ENCODE results near the gene CRY2. TPM values are rescaled to one million over a fixed set of nuclear protein-coding genes. Genes with fewer than 3 reads are reported as not detected.

The CRY2 gene
- total and polyA plus RNA-seq, 5 donors, result 34.3 to 82.1 (median 68.6) TPM

GRCh38 chr11:45913514-45913913, 66.2 kb downstream of the CRY2 start:
- no peak overlapping the region for H3K4me3 ChIP-seq (ENCODE audit: low read length)
- intact Hi-C loops (cut with DNase I), result no loop called here
- ATAC-seq (no peak), DNase-seq (peak in 1 of 3 donors; percentile 60)
- H3K27ac ChIP-seq (ENCODE audit: low read length), result no peak overlapping the region
- no peaks in the 10 kb centered on the region for H3K4me1 ChIP-seq (ENCODE audit: control insufficient read depth, insufficient read depth, low read length)
- H3K9me3 ChIP-seq (ENCODE audit: control insufficient read depth, low read length), result no peaks in the 10 kb centered on the region
- WGBS, result 94% methylated on average over 19 of the region's 19 CpGs
- no peaks in the 10 kb centered on the region for H3K27me3 ChIP-seq (ENCODE audit: control insufficient read depth, insufficient read depth)

DNA sequence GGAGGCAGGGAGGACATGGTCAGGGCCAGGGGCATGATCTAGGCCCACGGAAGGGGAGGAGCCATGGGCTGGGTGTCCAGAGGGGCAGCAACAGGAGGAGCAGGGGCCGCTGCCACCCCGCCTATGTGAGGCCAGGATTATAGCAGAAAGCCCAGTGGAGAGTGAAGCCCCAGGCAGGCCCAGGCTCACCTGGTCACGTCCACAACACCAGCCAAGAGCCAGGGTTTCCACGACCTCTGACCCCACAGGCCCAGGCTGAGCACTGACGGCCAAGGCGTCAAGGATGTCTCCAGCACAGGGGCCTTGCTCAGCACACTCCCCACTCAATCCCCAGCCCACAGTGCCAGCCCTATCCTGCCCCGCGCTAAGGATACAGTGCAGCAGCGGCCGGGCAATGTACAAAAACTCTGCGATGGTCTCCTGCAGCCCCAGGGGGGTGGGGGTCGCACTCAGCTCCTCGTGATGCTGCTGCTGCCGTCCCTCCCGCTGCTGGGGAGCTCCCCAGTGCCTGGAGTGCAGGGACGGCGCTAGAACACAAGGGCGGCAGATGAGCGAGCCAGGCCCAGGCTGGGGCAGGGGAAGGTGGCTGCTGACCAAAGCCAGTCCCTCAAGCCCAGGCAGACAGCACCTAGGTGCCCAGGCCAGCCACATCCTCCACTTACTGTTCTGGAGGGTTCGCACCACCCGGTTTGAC, 66.8 kb downstream of the CRY2 start:
- ATAC-seq (no peak), DNase-seq (peak in 1 of 3 donors; percentile 42)
- no peaks in the 10 kb centered on the region for H3K4me1 ChIP-seq (ENCODE audit: control insufficient read depth, insufficient read depth, low read length)
- H3K27ac ChIP-seq (ENCODE audit: low read length), result no peak overlapping the region
- H3K27me3 ChIP-seq (ENCODE audit: control insufficient read depth, insufficient read depth), result no peaks in the 10 kb centered on the region
- 89% methylated on average over 22 of the region's 22 CpGs for WGBS
- intact Hi-C loops (cut with DNase I), result no loop called here
- no peak overlapping the region for H3K4me3 ChIP-seq (ENCODE audit: low read length)
- H3K9me3 ChIP-seq (ENCODE audit: control insufficient read depth, low read length), result no peaks in the 10 kb centered on the region

DNA sequence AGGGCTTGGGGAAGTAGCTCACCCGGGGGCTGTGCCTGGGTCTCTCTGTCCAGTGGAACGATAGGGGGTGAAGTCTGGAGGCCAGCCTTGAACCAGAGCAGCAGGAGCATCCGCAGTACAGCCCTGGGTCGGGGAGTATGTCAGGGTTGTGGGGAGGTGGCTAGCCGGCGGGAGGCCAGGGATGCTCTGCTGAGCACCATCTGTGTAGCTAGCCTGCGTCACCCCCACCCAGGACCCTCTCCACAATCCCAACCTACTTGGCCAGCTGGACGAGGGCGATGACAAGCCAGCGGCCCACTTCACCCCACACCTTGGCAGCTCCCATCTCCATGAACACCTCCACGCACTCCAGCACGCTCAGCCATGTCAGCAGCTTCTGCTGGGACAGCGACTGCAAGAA, 68.2 kb downstream of the CRY2 start:
- intact Hi-C loops (cut with DNase I), result no loop called here
- 80% methylated on average over 13 of the region's 13 CpGs for WGBS
- DNase-seq (peak in 2 of 3 donors; percentile 22 to 44), ATAC-seq (no peak)
- Histone ChIP-seq H3K4me1 (ENCODE audit: control insufficient read depth, insufficient read depth, low read length) (no peaks in the 10 kb centered on the region), H3K9me3 (ENCODE audit: control insufficient read depth, low read length) (no peaks in the 10 kb centered on the region), H3K27ac (ENCODE audit: low read length) (no peak overlapping the region), H3K4me3 (ENCODE audit: low read length) (no peak overlapping the region), H3K27me3 (ENCODE audit: control insufficient read depth, insufficient read depth) (no peaks in the 10 kb centered on the region)

GRCh38 chr11:45917286-45917622, 70.0 kb downstream of the CRY2 start:
- intact Hi-C loops (cut with DNase I), result no loop called here
- DNase-seq (peak in 1 of 3 donors; percentile 71), ATAC-seq (no peak)

DNA sequence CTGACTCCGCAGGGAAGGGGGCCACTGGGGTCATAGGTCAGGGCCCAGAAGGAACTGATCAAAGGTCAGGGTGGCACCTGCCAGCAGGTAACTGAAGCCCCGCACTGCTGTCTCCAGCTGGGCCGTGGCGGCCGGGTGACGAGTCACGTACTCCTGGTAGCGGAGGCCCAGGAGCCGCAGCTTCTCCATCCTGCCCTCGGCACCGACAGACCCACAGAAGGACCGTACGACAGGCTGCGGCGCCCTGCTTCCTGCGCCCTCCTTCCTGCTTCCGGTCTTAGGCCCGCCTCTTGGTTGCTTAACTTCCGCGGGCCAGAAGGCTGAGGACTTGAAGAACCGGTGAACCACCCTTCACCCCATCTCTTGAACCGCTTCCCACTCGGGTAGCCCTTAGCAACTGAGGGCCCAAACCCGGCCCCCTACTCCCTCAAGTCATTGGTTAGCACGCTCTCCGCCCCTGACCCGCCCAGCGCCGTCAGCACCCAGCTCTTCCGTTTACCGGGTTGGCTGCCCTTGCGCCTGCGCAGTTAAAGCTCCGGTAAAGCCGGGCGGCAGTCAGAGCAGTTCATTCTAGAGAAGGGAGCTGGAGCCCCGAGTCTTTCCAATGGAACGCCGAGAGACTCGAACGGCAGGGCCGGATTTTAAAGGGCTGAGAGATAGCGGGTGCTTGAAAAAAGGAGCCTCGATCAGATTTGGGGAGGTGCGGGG, 70.5 kb downstream of the CRY2 start, which contains the start of gene PEX16:
Gene PEX16, minus strand, starts transcription at position 255 of the 708 bp plus-strand sequence. Its CDS starts 66 bp downstream, at position 189.
- H3K4me1 ChIP-seq (ENCODE audit: control insufficient read depth, insufficient read depth, low read length), result no peaks in the 10 kb centered on the region
- ATAC-seq, result peak; percentile 95 to 96
- peak within 1 kb of the TSS; percentile 88 for H3K27ac ChIP-seq (ENCODE audit: low read length)
- DNase-seq, result peak; percentile 99
- intact Hi-C loops (cut with DNase I), result no loop called here
- no peaks in the 10 kb centered on the region for H3K27me3 ChIP-seq (ENCODE audit: control insufficient read depth, insufficient read depth)
- H3K4me3 ChIP-seq (ENCODE audit: low read length), result peak within 1 kb of the TSS; percentile 95
- under 1% methylated on average over 45 of the region's 45 CpGs for WGBS
- H3K9me3 ChIP-seq (ENCODE audit: control insufficient read depth, low read length), result no peaks in the 10 kb centered on the region

More at GRCh38 chr11:45917286-45917622, 70.0 kb downstream of the CRY2 start:
- Histone ChIP-seq H3K27me3 (ENCODE audit: control insufficient read depth, insufficient read depth) (no peaks in the 10 kb centered on the region), H3K4me3 (ENCODE audit: low read length) (peak overlapping the region; percentile 95), H3K4me1 (ENCODE audit: control insufficient read depth, insufficient read depth, low read length) (no peaks in the 10 kb centered on the region), H3K9me3 (ENCODE audit: control insufficient read depth, low read length) (no peaks in the 10 kb centered on the region), H3K27ac (ENCODE audit: low read length) (peak overlapping the region; percentile 88)
- WGBS, result 4% methylated on average over 16 of the region's 16 CpGs

DNA sequence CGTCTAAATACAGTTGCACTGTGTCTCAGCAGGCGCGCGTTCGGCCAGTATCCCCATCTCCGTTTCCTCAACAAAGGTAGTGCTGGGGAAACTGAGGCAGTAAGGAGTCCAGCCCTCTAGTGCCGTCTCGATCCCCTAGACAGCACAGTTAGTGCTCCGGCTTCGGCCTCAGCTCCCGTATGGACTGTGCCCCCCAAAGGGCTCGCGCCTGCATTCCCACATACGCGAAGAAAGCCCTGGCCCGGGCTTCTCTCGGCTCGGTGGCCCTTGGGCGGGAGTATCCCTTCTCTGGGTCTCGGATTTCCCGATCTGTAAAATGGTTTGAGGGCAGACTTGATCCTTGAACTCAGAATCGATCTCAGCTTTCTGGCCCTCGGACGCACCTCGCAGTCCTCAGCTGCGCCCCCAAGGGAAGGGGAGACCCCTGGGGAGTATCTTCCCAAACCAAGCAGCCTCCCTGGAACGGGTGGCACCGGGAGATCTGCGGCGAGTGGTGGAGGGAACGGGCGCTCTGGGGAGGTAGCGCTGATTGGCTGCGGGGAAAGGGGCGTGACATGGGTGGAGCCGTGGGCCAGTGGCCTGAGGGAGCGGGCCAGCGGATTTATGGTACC, 71.2 kb downstream of the CRY2 start:
- ATAC-seq (peak; percentile 86 to 87), DNase-seq (peak; percentile 87 to 94 (median 92))
- Histone ChIP-seq H3K9me3 (ENCODE audit: control insufficient read depth, low read length) (no peaks in the 10 kb centered on the region), H3K27me3 (ENCODE audit: control insufficient read depth, insufficient read depth) (no peaks in the 10 kb centered on the region), H3K27ac (ENCODE audit: low read length) (peak overlapping the region; percentile 80), H3K4me1 (ENCODE audit: control insufficient read depth, insufficient read depth, low read length) (no peaks in the 10 kb centered on the region), H3K4me3 (ENCODE audit: low read length) (peak overlapping the region; percentile 95)
- under 1% methylated on average over 38 of the region's 38 CpGs for WGBS
- intact Hi-C loops (cut with DNase I), result no loop called here

DNA sequence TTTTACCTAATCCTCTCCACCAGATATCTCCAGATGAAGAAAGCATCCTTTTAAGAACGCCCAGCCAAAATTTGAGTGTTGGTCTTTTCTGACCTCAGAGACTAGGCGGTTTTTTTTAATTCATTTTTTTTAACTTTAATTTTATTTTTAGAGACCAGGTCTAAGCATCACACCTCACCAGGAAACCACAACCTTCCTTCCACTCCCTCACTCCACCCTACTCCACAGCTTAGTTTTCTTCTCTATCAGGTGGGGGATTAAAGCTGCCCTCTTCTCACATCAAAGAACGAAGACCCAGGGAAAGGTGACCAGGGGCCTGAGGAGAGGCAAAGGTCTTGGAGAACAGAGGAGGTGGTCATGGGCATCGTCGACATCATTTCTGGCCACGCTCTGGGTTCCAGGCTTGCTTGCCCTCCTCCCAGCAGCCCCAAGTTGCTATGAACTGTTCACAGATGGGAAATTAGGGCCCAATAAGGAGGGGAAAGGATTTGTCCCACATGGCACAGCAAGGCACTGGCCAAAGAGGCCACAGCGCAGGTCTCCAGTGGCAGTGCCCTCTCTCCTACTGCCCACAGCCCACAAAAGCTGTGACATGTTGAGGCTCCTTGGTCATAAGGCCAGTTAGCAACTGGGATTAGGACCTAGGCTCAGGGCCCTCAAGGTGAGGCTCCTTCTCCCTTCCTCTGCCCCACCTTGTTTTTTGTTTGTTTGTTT, 71.8 kb downstream of the CRY2 start:
- H3K27me3 ChIP-seq (ENCODE audit: control insufficient read depth, insufficient read depth), result no peaks in the 10 kb centered on the region
- H3K9me3 ChIP-seq (ENCODE audit: control insufficient read depth, low read length), result no peaks in the 10 kb centered on the region
- no peak overlapping the region for H3K4me3 ChIP-seq (ENCODE audit: low read length)
- no peak overlapping the region for H3K27ac ChIP-seq (ENCODE audit: low read length)
- intact Hi-C loops (cut with DNase I), result no loop called here
- H3K4me1 ChIP-seq (ENCODE audit: control insufficient read depth, insufficient read depth, low read length), result no peaks in the 10 kb centered on the region
- DNase-seq, result peak in 2 of 3 donors; percentile 27 to 56
- ATAC-seq, result no peak
- 61% methylated on average over 7 of the region's 7 CpGs for WGBS

- Histone ChIP-seq H3K9me3 (ENCODE audit: control insufficient read depth, low read length) (no peaks in the 10 kb centered on the region), H3K27ac (ENCODE audit: low read length) (no peak overlapping the region), H3K4me1 (ENCODE audit: control insufficient read depth, insufficient read depth, low read length) (no peaks in the 10 kb centered on the region), H3K27me3 (ENCODE audit: control insufficient read depth, insufficient read depth) (no peaks in the 10 kb centered on the region), H3K4me3 (ENCODE audit: low read length) (no peak overlapping the region)
- ATAC-seq (no peak), DNase-seq (peak in 2 of 3 donors; percentile 46 to 76)
- intact Hi-C loops (cut with DNase I), result no loop called here
- 72% methylated on average over 13 of the region's 13 CpGs for WGBS
Observed at GRCh38 chr11:45919806-45920530, 72.7 kb downstream of the CRY2 start.

DNA sequence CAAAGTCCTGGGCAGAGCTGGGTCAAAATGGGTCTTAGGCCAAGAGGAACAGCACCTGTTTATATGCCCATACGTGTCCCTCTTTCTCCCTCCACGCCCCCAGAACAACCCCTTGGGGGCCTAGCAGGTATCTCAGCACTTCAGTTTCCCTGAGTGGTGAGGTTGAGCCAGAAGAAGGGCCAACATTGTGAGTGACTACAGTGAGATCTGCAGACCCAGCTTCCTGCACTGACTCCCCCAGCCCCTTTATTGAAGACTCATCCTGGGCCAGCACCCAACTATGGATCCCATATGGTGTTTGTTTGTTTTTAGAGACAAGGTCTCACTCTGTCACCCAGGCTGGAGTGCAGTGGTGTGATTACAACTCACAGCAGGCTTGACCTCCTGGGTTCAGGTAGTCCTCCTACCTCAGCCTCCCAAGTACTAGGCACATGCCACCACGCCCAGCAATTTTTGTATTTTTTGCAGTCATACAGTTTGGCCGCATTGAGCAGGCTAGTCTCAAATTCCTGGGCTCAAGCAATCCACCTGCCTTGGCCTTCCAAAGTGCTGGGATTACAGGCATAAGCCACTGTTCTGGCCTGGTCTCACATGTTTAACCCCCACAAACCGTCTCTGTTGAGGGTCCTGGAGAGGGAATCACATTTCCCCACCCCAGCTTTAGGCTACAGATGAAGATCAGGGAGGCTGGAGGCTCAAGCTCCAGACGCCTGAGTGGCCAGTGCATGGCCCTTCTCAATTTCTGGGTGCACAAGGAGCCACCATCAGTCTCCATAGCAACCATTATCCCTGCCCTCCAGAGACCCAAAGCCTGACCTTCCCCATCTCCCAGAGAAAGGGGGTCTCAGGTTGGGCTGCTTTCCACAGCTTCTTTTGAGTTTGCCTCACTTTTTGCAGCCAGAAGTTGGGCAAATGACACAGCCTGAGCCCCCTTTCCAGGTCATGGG, 73.5 kb downstream of the CRY2 start:
- Histone ChIP-seq H3K27me3 (ENCODE audit: control insufficient read depth, insufficient read depth) (no peaks in the 10 kb centered on the region), H3K4me1 (ENCODE audit: control insufficient read depth, insufficient read depth, low read length) (no peaks in the 10 kb centered on the region), H3K4me3 (ENCODE audit: low read length) (no peak overlapping the region), H3K9me3 (ENCODE audit: control insufficient read depth, low read length) (no peaks in the 10 kb centered on the region), H3K27ac (ENCODE audit: low read length) (no peak overlapping the region)
- DNase-seq, result peak in 2 of 3 donors; percentile 16 to 24
- WGBS, result 89% methylated on average over 6 of the region's 6 CpGs
- ATAC-seq, result no peak
- intact Hi-C loops (cut with DNase I), result no loop called here
